ENCODE data around the gene TNFRSF18. TPM values are rescaled to one million over a fixed set of nuclear protein-coding genes. Genes with fewer than 3 reads are reported as not detected.

The TNFRSF18 gene
- total and polyA plus RNA-seq, 4 donors: 0.17 to 0.24 (median 0.19) TPM; not detected in 1

- TF ChIP-seq SP1 (IDR thresholded peaks at IDR 0.05) (no peak), TAF1 (conservative IDR thresholded peaks at IDR 0.05) (no peak), MAX (IDR thresholded peaks at IDR 0.05) (no peak), GABPA (IDR thresholded peaks at IDR 0.05 in 1 of 2, conservative IDR thresholded peaks at IDR 0.05 in 1 of 2) (no peak), HNF4A (conservative IDR thresholded peaks at IDR 0.05) (no peak), FOXA1 (IDR thresholded peaks at IDR 0.05) (no peak), RXRA (IDR thresholded peaks at IDR 0.05) (no peak), RAD21 (IDR thresholded peaks at IDR 0.05) (no peak), NR2F2 (IDR thresholded peaks at IDR 0.05) (no peak), FOXA2 (IDR thresholded peaks at IDR 0.05) (no peak), YY1 (IDR thresholded peaks at IDR 0.05) (no peak), EGR1 (IDR thresholded peaks at IDR 0.05; ENCODE audit: low read depth in 2 of 2) (no peak), JUND (IDR thresholded peaks at IDR 0.05) (no peak)
- TF ChIP-seq, protein P1, sequence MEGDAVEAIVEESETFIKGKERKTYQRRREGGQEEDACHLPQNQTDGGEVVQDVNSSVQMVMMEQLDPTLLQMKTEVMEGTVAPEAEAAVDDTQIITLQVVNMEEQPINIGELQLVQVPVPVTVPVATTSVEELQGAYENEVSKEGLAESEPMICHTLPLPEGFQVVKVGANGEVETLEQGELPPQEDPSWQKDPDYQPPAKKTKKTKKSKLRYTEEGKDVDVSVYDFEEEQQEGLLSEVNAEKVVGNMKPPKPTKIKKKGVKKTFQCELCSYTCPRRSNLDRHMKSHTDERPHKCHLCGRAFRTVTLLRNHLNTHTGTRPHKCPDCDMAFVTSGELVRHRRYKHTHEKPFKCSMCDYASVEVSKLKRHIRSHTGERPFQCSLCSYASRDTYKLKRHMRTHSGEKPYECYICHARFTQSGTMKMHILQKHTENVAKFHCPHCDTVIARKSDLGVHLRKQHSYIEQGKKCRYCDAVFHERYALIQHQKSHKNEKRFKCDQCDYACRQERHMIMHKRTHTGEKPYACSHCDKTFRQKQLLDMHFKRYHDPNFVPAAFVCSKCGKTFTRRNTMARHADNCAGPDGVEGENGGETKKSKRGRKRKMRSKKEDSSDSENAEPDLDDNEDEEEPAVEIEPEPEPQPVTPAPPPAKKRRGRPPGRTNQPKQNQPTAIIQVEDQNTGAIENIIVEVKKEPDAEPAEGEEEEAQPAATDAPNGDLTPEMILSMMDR (IDR thresholded peaks at IDR 0.05; ENCODE audit: low read depth, low read length, missing input control): no peak
- TF ChIP-seq, protein P2, sequence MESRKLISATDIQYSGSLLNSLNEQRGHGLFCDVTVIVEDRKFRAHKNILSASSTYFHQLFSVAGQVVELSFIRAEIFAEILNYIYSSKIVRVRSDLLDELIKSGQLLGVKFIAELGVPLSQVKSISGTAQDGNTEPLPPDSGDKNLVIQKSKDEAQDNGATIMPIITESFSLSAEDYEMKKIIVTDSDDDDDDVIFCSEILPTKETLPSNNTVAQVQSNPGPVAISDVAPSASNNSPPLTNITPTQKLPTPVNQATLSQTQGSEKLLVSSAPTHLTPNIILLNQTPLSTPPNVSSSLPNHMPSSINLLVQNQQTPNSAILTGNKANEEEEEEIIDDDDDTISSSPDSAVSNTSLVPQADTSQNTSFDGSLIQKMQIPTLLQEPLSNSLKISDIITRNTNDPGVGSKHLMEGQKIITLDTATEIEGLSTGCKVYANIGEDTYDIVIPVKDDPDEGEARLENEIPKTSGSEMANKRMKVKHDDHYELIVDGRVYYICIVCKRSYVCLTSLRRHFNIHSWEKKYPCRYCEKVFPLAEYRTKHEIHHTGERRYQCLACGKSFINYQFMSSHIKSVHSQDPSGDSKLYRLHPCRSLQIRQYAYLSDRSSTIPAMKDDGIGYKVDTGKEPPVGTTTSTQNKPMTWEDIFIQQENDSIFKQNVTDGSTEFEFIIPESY (IDR thresholded peaks at IDR 0.05): no peak
- TF ChIP-seq, protein P3, sequence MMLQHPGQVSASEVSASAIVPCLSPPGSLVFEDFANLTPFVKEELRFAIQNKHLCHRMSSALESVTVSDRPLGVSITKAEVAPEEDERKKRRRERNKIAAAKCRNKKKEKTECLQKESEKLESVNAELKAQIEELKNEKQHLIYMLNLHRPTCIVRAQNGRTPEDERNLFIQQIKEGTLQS (IDR thresholded peaks at IDR 0.05): no peak
- TF ChIP-seq, protein P4, sequence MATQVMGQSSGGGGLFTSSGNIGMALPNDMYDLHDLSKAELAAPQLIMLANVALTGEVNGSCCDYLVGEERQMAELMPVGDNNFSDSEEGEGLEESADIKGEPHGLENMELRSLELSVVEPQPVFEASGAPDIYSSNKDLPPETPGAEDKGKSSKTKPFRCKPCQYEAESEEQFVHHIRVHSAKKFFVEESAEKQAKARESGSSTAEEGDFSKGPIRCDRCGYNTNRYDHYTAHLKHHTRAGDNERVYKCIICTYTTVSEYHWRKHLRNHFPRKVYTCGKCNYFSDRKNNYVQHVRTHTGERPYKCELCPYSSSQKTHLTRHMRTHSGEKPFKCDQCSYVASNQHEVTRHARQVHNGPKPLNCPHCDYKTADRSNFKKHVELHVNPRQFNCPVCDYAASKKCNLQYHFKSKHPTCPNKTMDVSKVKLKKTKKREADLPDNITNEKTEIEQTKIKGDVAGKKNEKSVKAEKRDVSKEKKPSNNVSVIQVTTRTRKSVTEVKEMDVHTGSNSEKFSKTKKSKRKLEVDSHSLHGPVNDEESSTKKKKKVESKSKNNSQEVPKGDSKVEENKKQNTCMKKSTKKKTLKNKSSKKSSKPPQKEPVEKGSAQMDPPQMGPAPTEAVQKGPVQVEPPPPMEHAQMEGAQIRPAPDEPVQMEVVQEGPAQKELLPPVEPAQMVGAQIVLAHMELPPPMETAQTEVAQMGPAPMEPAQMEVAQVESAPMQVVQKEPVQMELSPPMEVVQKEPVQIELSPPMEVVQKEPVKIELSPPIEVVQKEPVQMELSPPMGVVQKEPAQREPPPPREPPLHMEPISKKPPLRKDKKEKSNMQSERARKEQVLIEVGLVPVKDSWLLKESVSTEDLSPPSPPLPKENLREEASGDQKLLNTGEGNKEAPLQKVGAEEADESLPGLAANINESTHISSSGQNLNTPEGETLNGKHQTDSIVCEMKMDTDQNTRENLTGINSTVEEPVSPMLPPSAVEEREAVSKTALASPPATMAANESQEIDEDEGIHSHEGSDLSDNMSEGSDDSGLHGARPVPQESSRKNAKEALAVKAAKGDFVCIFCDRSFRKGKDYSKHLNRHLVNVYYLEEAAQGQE (IDR thresholded peaks at IDR 0.05): no peak
Measured at GRCh38 chr1:1227386-1227785, 21.0 kb upstream of the TNFRSF18 start.

More at GRCh38 chr1:1227386-1227785, 21.0 kb upstream of the TNFRSF18 start:
- H3K27me3 ChIP-seq (ENCODE audit: control insufficient read depth in 4 of 4, insufficient read depth in 4 of 4, low read length in 3 of 4): no peaks in the 10 kb centered on the region
- 98% methylated on average over 25 of the region's 25 CpGs for WGBS
- H3K9me3 ChIP-seq (ENCODE audit: control insufficient read depth in 4 of 4, low read length in 3 of 4): no peaks in the 10 kb centered on the region
- H3K36me3 ChIP-seq (ENCODE audit: control insufficient read depth in 4 of 4, insufficient read depth in 3 of 4, low read depth in 1 of 4, low read length in 3 of 4): peaks cover 11 to 41% (median 26%) of the 10 kb centered on the region in 4 donors
- DNase-seq (ENCODE audit: low spot score): no peak
- no peak overlapping the region for H3K4me3 ChIP-seq (ENCODE audit: low read depth in 1 of 3, low read length in 3 of 3)
- no peak overlapping the region for H3K27ac ChIP-seq (ENCODE audit: low read depth in 1 of 2, low read length in 2 of 2)
- H3K4me1 ChIP-seq (ENCODE audit: control insufficient read depth in 4 of 4, insufficient read depth in 4 of 4, low read length in 3 of 4): peaks cover 11 to 21% (median 15%) of the 10 kb centered on the region in 4 donors
- H3K9ac ChIP-seq (ENCODE audit: low read depth in 1 of 2, low read length in 2 of 2): no peak overlapping the region
